NOMO-1 (cell line): Measurements from ENCODE around the gene COL19A1.

Source experiments
- DNase-seq, 2 experiments: peaks; one replicate each; lab custom pipeline; 2025; ENCODE audit not compliant: unreplicated experiment in 2 of 2; lab: John Stamatoyannopoulos, UW

COL19A1 gene

GRCh38 chr6:70111737-70112136, 245.4 kb downstream of the COL19A1 start:
- DNase-seq: no peak

GRCh38 chr6:70112716-70113115, 246.4 kb downstream of the COL19A1 start:
- no peak for DNase-seq

GRCh38 chr6:70113171-70113570, 246.8 kb downstream of the COL19A1 start:
- no peak for DNase-seq

GRCh38 chr6:70118670-70119069, 252.3 kb downstream of the COL19A1 start:
- no peak for DNase-seq

GRCh38 chr6:70119218-70119835, 253.0 kb downstream of the COL19A1 start:
- DNase-seq: no peak

GRCh38 chr6:70124443-70124842, 258.1 kb downstream of the COL19A1 start:
- DNase-seq: no peak

- peak in 1 of 2 experiments; percentile 17 for DNase-seq
These were observed 258.7 kb downstream of the COL19A1 start for GRCh38 chr6:70124882-70125545.

- no peak for DNase-seq
These were observed 259.2 kb downstream of the COL19A1 start for GRCh38 chr6:70125602-70126001.

GRCh38 chr6:70129341-70129740, 263.0 kb downstream of the COL19A1 start:
- no peak for DNase-seq

GRCh38 chr6:70130865-70131264, 264.5 kb downstream of the COL19A1 start:
- DNase-seq: peak in 1 of 2 experiments; percentile 23

- DNase-seq: no peak
These were observed 265.2 kb downstream of the COL19A1 start for GRCh38 chr6:70131528-70131927.

- no peak for DNase-seq
These were observed 266.9 kb downstream of the COL19A1 start for GRCh38 chr6:70133246-70133645.

GRCh38 chr6:70134542-70134941, 268.2 kb downstream of the COL19A1 start:
- no peak for DNase-seq

GRCh38 chr6:70135219-70136160, 269.1 kb downstream of the COL19A1 start:
- DNase-seq: no peak

- no peak for DNase-seq
These were observed 270.6 kb downstream of the COL19A1 start for GRCh38 chr6:70136996-70137395.

GRCh38 chr6:70140496-70140895, 274.1 kb downstream of the COL19A1 start:
- DNase-seq: no peak

GRCh38 chr6:70142034-70142433, 275.7 kb downstream of the COL19A1 start:
- DNase-seq: no peak

- no peak for DNase-seq
These were observed 278.8 kb downstream of the COL19A1 start for GRCh38 chr6:70145178-70145577.

- no peak for DNase-seq
These were observed 282.9 kb downstream of the COL19A1 start for GRCh38 chr6:70149209-70149788.

- DNase-seq: no peak
These were observed 284.2 kb downstream of the COL19A1 start for GRCh38 chr6:70150521-70150920.

- DNase-seq: no peak
These were observed 285.3 kb downstream of the COL19A1 start for GRCh38 chr6:70151616-70152015.
